K562 (cell line): ENCODE results near the gene NUDT14.

Source experiments
- CEBPZ ChIP-seq: fragments of 150-350 bp; IDR thresholded peaks from 2 replicates; pipeline ENCODE4 v1.6.1; 2014; ENCODE audit warnings: low read depth, mild to moderate bottlenecking, low read length, borderline replicate concordance
- CTCF ChIP-seq, 3 experiments: IDR thresholded peaks in 2 of 3; conservative IDR thresholded peaks in 1 of 3; 2 replicates each; pipeline ENCODE4 v1.5.1; 2011 to 2012; ENCODE audit warnings: low read length in 3 of 3, mild to moderate bottlenecking in 3 of 3, control low read depth in 2 of 3, improper control_type of control experiment in 1 of 3, inconsistent platforms in 1 of 3, low read depth in 1 of 3, mixed read lengths in 1 of 3, moderate library complexity in 1 of 3; ENCODE audit not compliant: insufficient read depth in 2 of 3
- ELF1 ChIP-seq: fragments of 200-800 bp; sonication (Bioruptor generic); IDR thresholded peaks from 2 replicates; pipeline ENCODE4 v1.6.1; 2016; ENCODE audit warnings: missing genetic modification characterization, missing compliant biosample characterization
- IRF9 ChIP-seq: fragments of 450-650 bp; IDR thresholded peaks from 2 replicates; pipeline ENCODE4 v1.6.1; 2016; ENCODE audit warnings: missing biosample characterization, missing genetic modification characterization
- MAFK ChIP-seq: IDR thresholded peaks from 2 replicates; pipeline ENCODE4 v1.6.1; 2011; ENCODE audit warnings: low read length, improper control_type of control experiment
- NBN ChIP-seq: fragments of 450-650 bp; IDR thresholded peaks from 2 replicates; pipeline ENCODE4 v1.6.1; 2016; ENCODE audit warnings: low read depth, mild to moderate bottlenecking
- REST ChIP-seq, 2 experiments: fragments of 450-650 bp; formaldehyde crosslinking in 1 of 2; IDR thresholded peaks; 2 replicates each; pipeline versions ENCODE4 v1.4.0 to v1.6.1; 2014 to 2020; ENCODE audit warnings: mild to moderate bottlenecking in 2 of 2, borderline replicate concordance in 1 of 2, low read depth in 1 of 2
- SIN3A ChIP-seq, 2 experiments: fragments of 150-350 bp in 1 of 2; IDR thresholded peaks; 2 replicates each; pipeline ENCODE4 v1.6.1; 2011 to 2016; ENCODE audit warnings: borderline replicate concordance in 2 of 2, low read depth in 2 of 2, low read length in 2 of 2, mild to moderate bottlenecking in 2 of 2, moderate library complexity in 2 of 2; ENCODE audit not compliant: control insufficient read depth in 1 of 2
- SRSF7 ChIP-seq: fragments of 200-400 bp; formaldehyde crosslinking; optimal IDR thresholded peaks from 2 replicates; pipeline ENCODE3; 2017; ENCODE audit warnings: mild to moderate bottlenecking, low read depth, low read length
- STAT6 ChIP-seq: sonication (generic); formaldehyde crosslinking; IDR thresholded peaks from 2 replicates; pipeline ENCODE4 v1.8.1; 2023; ENCODE audit warnings: mild to moderate bottlenecking, missing genetic modification reagents
- TBP ChIP-seq: optimal IDR thresholded peaks from 2 replicates; pipeline ENCODE3; 2011; ENCODE audit warnings: low read depth, low read length, improper control_type of control experiment

- TF ChIP-seq IRF9 (tag) = no peak
- TF ChIP-seq CEBPZ = no peak
- no peak for TF ChIP-seq SRSF7
- TF ChIP-seq STAT6 (CRISPR knock-in tag) = no peak
- TF ChIP-seq ELF1 = no peak
- TF ChIP-seq MAFK = no peak
- TF ChIP-seq REST (IDR thresholded peaks at IDR 0.05; ENCODE audit: borderline replicate concordance) = no peak
- no peak for TF ChIP-seq REST (CRISPR knock-in tag; IDR thresholded peaks at IDR 0.05; ENCODE audit: low read depth)
- no peak for TF ChIP-seq SIN3A (IDR thresholded peaks at IDR 0.05; ENCODE audit: borderline replicate concordance in 2 of 2, control insufficient read depth in 1 of 2, low read depth in 2 of 2, low read length in 2 of 2)
- TF ChIP-seq CTCF (IDR thresholded peaks at IDR 0.05 in 2 of 3, conservative IDR thresholded peaks at IDR 0.05 in 1 of 3; ENCODE audit: insufficient read depth in 2 of 3, low read depth in 1 of 3, low read length in 3 of 3) = no peak
- no peak for TF ChIP-seq NBN
- no peak for TF ChIP-seq TBP
Observed at GRCh38 chr14:105126981-105127329, 54.2 kb downstream of the NUDT14 start.
